Myocyte (in vitro differentiated cells): ENCODE data around the gene ST6GALNAC6. TPM values are rescaled to one million over a fixed set of nuclear protein-coding genes. Genes with fewer than 3 reads are reported as not detected.
A peak's percentile ranks its signal among the peaks of the same experiment; 100 is the strongest.
"Not testable (repeated sequence)": the region's sequence is repeated elsewhere in the genome, so short reads cannot be mapped to it uniquely, and the experiment has no call there.

Source experiments
- DNase-seq: peaks from one replicate; pipeline ENCODE4 v3.0.0-alpha.2; 2012; ENCODE audit warnings: low read depth
- total RNA-seq: library from RNA; depleted of rRNA; stranded (reverse); fragments of >200 nt; gene quantifications from 2 replicates; pipeline ENCODE4 v1.2.3, GENCODE V29; 2014

ST6GALNAC6 gene
- total RNA-seq, 1 donor from 2014 or later, result 121 TPM

- DNase-seq, result peak; percentile 93
Observed at GRCh38 chr9:127875306-127875966, 24.0 kb downstream of the ST6GALNAC6 start.

GRCh38 chr9:127874301-127875221 lies 24.8 kb downstream of the ST6GALNAC6 start:
- DNase-seq, result no peak

GRCh38 chr9:127873886-127874285 lies 25.5 kb downstream of the ST6GALNAC6 start:
- DNase-seq, result peak; percentile 82

DNA sequence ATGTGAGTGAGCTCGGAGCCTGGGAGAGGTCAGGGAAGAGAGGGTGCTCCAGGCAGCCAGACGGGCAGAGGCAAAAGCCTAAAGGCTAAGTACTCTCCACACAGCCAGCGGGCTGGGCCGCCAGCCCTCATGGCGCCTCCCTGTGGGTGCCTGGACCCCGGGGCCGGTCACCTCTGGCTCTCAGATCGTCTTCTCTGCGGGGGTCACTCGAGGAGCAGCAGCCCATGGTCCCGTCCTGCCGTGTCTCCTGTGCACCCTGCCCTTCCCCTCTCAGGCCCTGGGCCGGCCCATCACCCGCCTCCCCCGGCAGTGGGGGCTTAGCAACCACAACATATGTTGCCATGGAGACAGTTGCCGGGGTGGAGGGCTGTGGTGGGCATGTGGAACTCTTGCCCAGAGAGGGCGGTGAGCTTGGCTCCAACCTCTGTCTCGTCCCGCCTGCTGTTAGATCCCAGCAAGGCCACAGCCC lies 26.1 kb downstream of the ST6GALNAC6 start:
- DNase-seq, result no peak

DNA sequence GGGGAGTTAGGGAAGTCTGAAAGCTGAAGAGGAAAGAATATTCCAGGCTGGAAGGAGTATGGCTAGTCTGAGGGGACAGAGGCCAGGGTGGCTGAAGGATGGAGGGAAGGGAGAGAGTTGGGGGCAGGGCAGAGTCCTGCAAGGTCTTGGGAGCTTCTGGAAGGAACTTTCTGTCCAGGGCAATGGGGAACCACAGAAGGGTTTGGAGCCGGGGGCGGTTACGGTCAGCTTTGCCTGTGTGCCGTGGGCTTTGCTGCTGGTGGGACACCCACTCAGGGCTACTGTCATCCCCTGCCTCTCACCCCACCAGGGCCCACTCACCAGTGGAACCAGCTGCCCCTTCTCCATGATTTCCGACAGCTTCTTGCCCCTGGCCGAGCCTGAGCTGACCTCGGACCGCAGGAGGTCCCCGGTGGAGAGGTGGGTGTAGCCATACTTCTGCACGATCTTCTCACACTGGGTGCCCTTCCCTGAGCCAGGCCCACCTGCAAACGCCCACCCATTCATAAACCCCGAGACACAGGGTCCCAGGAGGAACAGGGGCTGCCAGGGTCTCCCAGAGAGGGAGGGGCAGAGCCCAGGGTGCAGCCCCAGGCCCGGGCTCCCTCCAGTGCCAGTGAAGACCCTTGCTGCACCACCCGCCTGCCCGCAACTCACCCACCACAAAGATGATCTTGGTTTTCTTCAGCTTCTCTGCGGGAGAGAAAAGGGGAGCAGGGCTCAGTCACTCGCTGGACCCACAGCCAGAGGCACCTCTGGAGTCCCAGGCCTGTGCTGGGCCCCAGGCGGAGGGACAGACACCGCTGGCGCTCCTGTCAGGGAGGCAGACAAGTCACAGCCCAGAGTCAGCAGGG lies 26.8 kb downstream of the ST6GALNAC6 start:
- DNase-seq, result no peak

DNA sequence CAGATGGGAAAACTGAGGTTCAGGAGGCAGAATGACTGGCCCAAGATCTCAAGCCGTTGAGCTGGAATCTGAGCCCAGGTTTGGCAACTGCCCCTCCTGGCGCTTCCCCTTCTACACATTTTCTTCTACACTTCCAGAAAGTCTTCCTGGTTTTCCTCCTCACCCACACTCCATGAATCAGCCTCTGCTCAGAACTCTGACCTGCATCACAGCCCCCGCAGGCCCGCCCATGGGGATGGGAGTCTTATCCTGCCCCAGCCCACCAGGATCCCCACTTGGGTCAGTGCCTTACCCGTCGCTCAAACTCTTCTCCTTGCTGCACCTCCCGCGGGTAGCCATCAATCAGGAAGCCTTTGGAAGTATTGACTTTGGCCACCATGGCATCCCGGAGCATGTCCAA lies 27.9 kb downstream of the ST6GALNAC6 start:
- DNase-seq, result no peak

DNA sequence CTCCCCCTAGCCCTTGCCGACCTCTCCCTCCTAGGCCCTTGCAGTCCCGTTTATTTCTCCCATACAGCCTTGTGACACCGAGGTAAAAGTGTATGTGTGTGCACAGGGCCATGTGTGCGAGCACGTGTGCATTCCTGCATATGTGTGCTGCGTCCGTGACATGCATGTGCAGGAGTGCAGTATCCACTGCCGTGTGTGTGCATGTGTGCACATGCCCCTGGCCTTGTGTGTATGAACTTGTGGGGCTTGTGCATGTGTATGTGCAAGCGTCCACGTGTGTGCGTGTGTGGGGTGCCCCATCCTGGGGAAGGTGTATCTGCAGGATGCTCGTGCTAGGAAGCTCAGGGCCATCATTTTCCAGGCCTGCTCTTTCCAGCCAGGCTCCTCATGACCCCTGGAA lies 28.5 kb downstream of the ST6GALNAC6 start:
- no peak for DNase-seq

GRCh38 chr9:127870153-127870491 lies 29.3 kb downstream of the ST6GALNAC6 start:
- DNase-seq, result not testable (repeated sequence)

GRCh38 chr9:127869310-127870152 lies 29.9 kb downstream of the ST6GALNAC6 start:
- peak; percentile 85 for DNase-seq

DNA sequence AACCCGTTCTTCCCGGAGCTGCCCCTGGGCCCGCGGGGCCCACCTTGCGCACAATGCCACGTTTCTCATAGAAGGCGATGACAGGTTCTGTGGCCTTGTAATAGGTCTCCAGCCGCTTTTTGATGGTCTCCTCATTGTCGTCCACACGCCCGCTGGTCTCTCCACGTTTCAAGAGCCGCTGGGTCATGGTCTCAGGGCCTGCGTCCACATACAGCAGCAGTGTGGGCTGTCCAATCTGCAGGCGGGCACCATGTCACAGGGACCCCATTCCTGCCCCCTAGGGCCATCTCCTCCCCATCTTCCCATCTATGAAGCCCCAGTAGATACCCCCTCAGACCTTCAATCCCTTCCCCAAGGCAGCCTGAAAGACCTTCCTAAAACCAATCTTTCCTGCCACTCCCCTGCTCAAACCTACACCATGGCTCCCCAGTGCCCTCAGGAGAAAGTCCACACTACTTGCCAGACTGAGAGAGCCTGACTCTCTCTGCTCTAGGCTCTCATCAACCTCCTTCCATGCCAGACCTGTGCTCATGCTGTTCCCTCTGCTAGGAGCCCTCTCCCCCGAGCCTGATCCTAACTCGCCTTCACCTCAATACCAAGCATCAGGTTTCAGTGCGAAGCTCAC lies 31.0 kb downstream of the ST6GALNAC6 start:
- no peak for DNase-seq

DNA sequence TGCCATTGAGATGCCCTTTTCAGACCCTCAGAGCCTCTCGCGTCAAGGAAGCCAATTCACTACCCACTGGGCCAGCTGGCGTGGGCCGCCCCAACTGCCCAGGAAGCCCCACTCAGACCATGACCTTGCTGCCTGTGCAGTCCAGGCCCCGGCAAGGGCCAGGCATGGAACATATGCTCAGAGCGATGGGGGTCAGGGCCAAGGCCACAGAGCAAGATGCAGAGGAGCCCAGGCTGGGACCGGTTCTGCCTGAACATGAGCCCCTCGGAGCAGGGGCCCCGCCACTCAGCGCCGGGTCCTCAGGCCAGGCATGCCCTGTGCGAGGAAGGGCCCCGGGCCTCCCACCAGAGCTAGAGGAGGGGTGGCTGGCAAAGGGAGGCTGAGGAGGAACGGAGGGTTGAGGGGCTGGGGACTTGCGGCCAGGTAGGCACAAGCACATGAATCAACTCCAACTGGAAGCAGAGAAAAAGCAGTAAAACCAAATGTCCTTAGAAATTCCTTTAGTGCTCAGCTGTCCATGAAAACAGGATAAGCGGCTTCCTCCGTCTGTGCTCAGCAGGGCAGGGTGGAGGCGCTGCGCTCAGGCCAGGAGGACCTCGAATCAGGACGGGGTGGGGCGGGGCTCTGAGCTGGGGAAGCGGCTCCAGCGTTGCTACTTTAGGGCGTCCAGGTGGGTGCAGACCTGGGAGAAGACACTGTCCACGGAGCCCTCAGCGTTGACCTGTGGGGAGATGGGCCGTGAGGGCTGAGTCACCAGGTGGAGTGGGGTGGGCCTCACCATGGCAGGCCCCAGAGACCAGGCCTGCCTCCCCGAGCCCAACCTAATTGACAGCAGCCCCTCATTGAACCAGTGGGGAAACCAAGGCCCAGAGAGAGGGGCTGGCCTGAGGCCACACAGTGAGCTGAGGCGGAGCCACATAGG lies 31.8 kb downstream of the ST6GALNAC6 start:
- DNase-seq, result no peak

GRCh38 chr9:127866535-127866934 lies 32.9 kb downstream of the ST6GALNAC6 start:
- DNase-seq, result no peak

- no peak for DNase-seq
Observed at GRCh38 chr9:127865645-127866464, 33.5 kb downstream of the ST6GALNAC6 start.

DNA sequence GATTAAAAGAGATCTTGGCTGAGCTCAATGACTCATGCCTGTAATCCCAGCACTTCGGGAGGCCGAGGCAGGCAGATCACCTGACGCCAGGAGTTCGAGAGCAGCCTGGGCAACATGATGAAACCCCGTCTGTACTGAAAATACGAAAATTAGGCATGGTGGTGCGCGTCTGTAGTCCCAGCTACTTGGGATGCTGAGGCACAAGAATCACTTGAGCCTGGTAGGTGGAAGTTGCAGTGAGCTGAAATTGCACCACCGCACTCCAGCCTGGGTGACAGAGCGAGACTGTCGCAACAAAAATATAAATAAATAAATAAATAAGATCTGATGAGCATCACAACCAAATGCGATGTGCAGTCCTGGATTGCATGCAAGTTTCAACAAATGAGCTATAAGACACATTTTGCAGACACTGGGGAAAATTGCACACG lies 36.2 kb downstream of the ST6GALNAC6 start:
- no peak for DNase-seq

GRCh38 chr9:127862075-127863011 lies 37.1 kb downstream of the ST6GALNAC6 start:
- DNase-seq, result no peak

GRCh38 chr9:127860779-127861178 lies 38.6 kb downstream of the ST6GALNAC6 start:
- no peak for DNase-seq

GRCh38 chr9:127860260-127860659 lies 39.1 kb downstream of the ST6GALNAC6 start:
- DNase-seq, result no peak
